HG03558 (cell line): ENCODE measurements around the gene LAMA4.
A peak's percentile ranks its signal among the peaks of the same experiment; 100 is the strongest.

ENCODE experiments used
- ATAC-seq: cut with Tn5 transposase; IDR thresholded peaks from one replicate; pipeline ENCODE4 v1.9.1; 2021; ENCODE audit warnings: moderate number of reproducible peaks; ENCODE audit not compliant: unreplicated experiment; ENCODE audit errors: extremely low read depth

The LAMA4 gene

GRCh38 chr6:112253841-112254816, at the start of gene LAMA4:
Gene LAMA4 (minus strand): TSS chr6:112254567. CDS start chr6:112254150, 417 bp downstream.
- no peak for ATAC-seq

GRCh38 chr6:112302142-112302705, 47.9 kb upstream of the LAMA4 start:
- ATAC-seq: no peak

GRCh38 chr6:112300896-112301295, 46.5 kb upstream of the LAMA4 start:
- no peak for ATAC-seq

GRCh38 chr6:112298816-112299281, 44.5 kb upstream of the LAMA4 start:
- no peak for ATAC-seq

- ATAC-seq: no peak
Measured at GRCh38 chr6:112298021-112298745, 43.8 kb upstream of the LAMA4 start.

GRCh38 chr6:112296694-112297093, 42.3 kb upstream of the LAMA4 start:
- ATAC-seq: no peak

- ATAC-seq: no peak
Measured at GRCh38 chr6:112296122-112296521, 41.8 kb upstream of the LAMA4 start.

- ATAC-seq: no peak
Measured at GRCh38 chr6:112291161-112291762, 36.9 kb upstream of the LAMA4 start.

- no peak for ATAC-seq
Measured at GRCh38 chr6:112289038-112289566, 34.7 kb upstream of the LAMA4 start.

GRCh38 chr6:112288475-112288874, 34.1 kb upstream of the LAMA4 start:
- no peak for ATAC-seq

- no peak for ATAC-seq
Measured at GRCh38 chr6:112287577-112288225, 33.3 kb upstream of the LAMA4 start.

GRCh38 chr6:112286500-112287144, 32.3 kb upstream of the LAMA4 start:
- no peak for ATAC-seq

- peak; percentile 80 for ATAC-seq
Measured at GRCh38 chr6:112286010-112286409, 31.6 kb upstream of the LAMA4 start.

- ATAC-seq: no peak
Measured at GRCh38 chr6:112284603-112285002, 30.2 kb upstream of the LAMA4 start.

GRCh38 chr6:112283621-112284020, 29.3 kb upstream of the LAMA4 start:
- no peak for ATAC-seq

GRCh38 chr6:112281821-112282615, 27.7 kb upstream of the LAMA4 start:
- ATAC-seq: no peak

GRCh38 chr6:112279031-112279935, 24.9 kb upstream of the LAMA4 start:
- ATAC-seq: no peak
